Vagina (tissue), 2 donors: Measurements from ENCODE around the gene NFAT5. TPM values are rescaled to one million over a fixed set of nuclear protein-coding genes. Genes with fewer than 3 reads are reported as not detected.

Source experiments
- DNase-seq, 2 donors: peaks; one replicate each; pipeline ENCODE4 v3.0.0-alpha.2; 2017; ENCODE audit errors: extremely low spot score in 2 of 2
- H3K27ac ChIP-seq: fragments of 200-600 bp; sonication (generic); one replicate; pipeline ENCODE4 v1.5.1; 2019
- H3K27me3 ChIP-seq: fragments of 200-600 bp; sonication (generic); one replicate; pipeline ENCODE4 v1.5.1; 2019
- H3K36me3 ChIP-seq, 2 donors: fragments of 200-600 bp; sonication (generic); one replicate each; pipeline ENCODE4 v1.5.1; 2017 to 2019
- H3K4me1 ChIP-seq: fragments of 200-600 bp; sonication (generic); one replicate; pipeline ENCODE4 v1.5.1; 2019
- H3K4me3 ChIP-seq, 2 donors: fragments of 200-600 bp; sonication (generic); 1 replicate in 1 of 2; 2 replicates in 1 of 2; pipeline ENCODE4 v1.5.1; 2016 to 2019
- H3K9me3 ChIP-seq: fragments of 200-600 bp; sonication (generic); one replicate; pipeline ENCODE4 v1.5.1; 2019
- POLR2A ChIP-seq, 2 donors: fragments of 450-650 bp; IDR thresholded peaks; one replicate each; pipeline ENCODE4 v1.6.1; 2017; ENCODE audit warnings: antibody characterized with exemption in 2 of 2, mild to moderate bottlenecking in 2 of 2, moderate library complexity in 2 of 2
- POLR2AphosphoS5 ChIP-seq, 2 donors: sonication (generic); formaldehyde crosslinking; IDR thresholded peaks; one replicate each; pipeline ENCODE4 v1.9.0; 2017; ENCODE audit warnings: antibody characterized with exemption in 2 of 2, mild to moderate bottlenecking in 2 of 2, low read depth in 1 of 2; ENCODE audit not compliant: insufficient read depth in 1 of 2
- intact Hi-C: fragments of 100-400 bp; cut with DNase I; formaldehyde crosslinking; loops from one replicate; pipeline ENCODE4 v1.15.1; 2023
- total RNA-seq: library from RNA; depleted of rRNA; stranded (reverse); fragments of >200 nt; gene quantifications from one replicate; pipeline ENCODE4 v1.2.3, GENCODE V29; 2016
- TF ChIP-seq, protein P1 (sequence below), 3 experiments: fragments of 450-650 bp in 2 of 3; fragments of 200-600 bp in 1 of 3; sonication (generic) in 1 of 3; IDR thresholded peaks; one replicate each; pipeline ENCODE4 v1.5.1; 2017 to 2019; ENCODE audit warnings: antibody characterized with exemption in 3 of 3, mild to moderate bottlenecking in 2 of 3, moderate library complexity in 2 of 3

Gene NFAT5
- total RNA-seq, 1 donor from 2014 or later = 63.8 TPM

DNA sequence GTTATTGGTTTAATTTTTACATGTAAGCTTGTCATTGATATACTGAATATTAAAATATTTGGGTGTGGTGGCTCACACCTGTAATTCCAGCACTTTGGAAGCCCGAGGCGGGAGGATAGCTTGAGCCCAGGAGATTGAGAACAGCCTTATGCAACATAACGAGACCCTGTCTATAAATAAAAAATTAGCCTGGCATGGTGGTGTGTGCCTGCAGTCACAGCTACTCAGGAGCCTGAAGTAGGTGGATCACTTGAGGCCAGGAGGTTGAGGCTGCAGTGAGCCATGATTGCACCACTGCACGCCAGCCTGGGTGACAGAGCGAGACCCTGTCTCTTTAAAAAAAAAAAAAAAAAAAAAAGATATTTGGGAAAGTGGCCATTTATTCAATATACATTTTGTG lies 32.3 kb downstream of the NFAT5 start:
- intact Hi-C loops = no loop called here
- Histone ChIP-seq H3K27ac (no peak overlapping the region), H3K4me3 (no peak overlapping the region), H3K4me1 (peaks cover 42% of the 10 kb centered on the region), H3K36me3 (no peaks in the 10 kb centered on the region), H3K9me3 (no peaks in the 10 kb centered on the region), H3K27me3 (no peaks in the 10 kb centered on the region)
- no peak for DNase-seq
- TF ChIP-seq, protein P1, sequence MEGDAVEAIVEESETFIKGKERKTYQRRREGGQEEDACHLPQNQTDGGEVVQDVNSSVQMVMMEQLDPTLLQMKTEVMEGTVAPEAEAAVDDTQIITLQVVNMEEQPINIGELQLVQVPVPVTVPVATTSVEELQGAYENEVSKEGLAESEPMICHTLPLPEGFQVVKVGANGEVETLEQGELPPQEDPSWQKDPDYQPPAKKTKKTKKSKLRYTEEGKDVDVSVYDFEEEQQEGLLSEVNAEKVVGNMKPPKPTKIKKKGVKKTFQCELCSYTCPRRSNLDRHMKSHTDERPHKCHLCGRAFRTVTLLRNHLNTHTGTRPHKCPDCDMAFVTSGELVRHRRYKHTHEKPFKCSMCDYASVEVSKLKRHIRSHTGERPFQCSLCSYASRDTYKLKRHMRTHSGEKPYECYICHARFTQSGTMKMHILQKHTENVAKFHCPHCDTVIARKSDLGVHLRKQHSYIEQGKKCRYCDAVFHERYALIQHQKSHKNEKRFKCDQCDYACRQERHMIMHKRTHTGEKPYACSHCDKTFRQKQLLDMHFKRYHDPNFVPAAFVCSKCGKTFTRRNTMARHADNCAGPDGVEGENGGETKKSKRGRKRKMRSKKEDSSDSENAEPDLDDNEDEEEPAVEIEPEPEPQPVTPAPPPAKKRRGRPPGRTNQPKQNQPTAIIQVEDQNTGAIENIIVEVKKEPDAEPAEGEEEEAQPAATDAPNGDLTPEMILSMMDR (IDR thresholded peaks at IDR 0.05) = no peak
- TF ChIP-seq POLR2A (IDR thresholded peaks at IDR 0.05) = no peak
- no peak for TF ChIP-seq POLR2AphosphoS5 (IDR thresholded peaks at IDR 0.05; ENCODE audit: insufficient read depth in 1 of 2, low read depth in 1 of 2)

DNA sequence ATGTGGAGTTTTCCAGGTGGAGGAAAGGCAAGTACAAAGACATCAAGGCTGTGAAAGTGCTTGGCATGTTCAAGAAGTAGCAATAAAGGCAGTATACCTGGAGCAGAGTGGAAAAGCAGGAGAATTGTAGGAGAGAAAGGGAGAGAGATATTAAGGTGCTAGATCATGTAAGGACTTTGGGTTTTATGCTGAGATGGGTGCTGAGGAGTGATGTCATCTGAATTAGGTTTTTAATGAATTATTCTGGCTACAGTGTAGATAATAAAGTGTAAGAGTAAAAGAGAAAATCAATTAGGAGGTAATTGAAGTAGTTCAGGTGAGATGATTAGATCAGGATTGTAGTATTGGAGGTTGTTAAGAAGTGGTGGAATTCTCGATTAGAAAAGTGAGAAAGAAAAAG lies 34.0 kb downstream of the NFAT5 start:
- no peak overlapping the region for H3K4me3 ChIP-seq
- peaks cover 40% of the 10 kb centered on the region for H3K4me1 ChIP-seq
- intact Hi-C loops = no loop called here

DNA sequence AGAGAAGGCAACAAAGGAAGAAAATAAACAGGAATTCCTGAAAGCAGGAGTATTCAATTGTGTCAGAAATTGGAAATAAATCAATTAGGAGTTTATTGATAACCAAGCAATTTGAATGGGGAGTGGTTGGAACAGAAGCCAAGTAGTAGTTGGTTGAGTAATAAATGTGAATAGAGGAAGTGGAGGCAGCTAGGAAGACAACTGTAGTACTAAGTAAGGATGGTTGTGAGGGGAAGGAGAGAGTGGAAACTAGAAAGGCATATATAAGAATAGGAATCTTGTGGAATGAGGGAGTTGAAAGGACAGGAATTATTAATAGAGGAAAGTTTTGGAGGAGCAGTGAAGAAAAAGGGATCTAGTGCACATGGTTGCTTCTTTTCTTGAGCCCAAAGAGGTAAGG lies 34.4 kb downstream of the NFAT5 start:
- Histone ChIP-seq H3K9me3 (no peaks in the 10 kb centered on the region), H3K27me3 (no peaks in the 10 kb centered on the region), H3K4me3 (no peak overlapping the region), H3K27ac (no peak overlapping the region), H3K4me1 (peaks cover 35% of the 10 kb centered on the region), H3K36me3 (no peaks in the 10 kb centered on the region)
- DNase-seq = no peak
- TF ChIP-seq, protein P1 (IDR thresholded peaks at IDR 0.05) = no peak
- TF ChIP-seq POLR2A (IDR thresholded peaks at IDR 0.05) (no peak), POLR2AphosphoS5 (IDR thresholded peaks at IDR 0.05; ENCODE audit: insufficient read depth in 1 of 2, low read depth in 1 of 2) (no peak)
- intact Hi-C loops = no loop called here

More for the DNA sequence above, 34.0 kb downstream of the NFAT5 start:
- DNase-seq = no peak
- Histone ChIP-seq H3K36me3 (no peaks in the 10 kb centered on the region), H3K9me3 (no peaks in the 10 kb centered on the region), H3K27me3 (no peaks in the 10 kb centered on the region), H3K27ac (no peak overlapping the region)
- TF ChIP-seq POLR2A (IDR thresholded peaks at IDR 0.05) (no peak), POLR2AphosphoS5 (IDR thresholded peaks at IDR 0.05; ENCODE audit: insufficient read depth in 1 of 2, low read depth in 1 of 2) (no peak)
- TF ChIP-seq, protein P1 (IDR thresholded peaks at IDR 0.05) = no peak

DNA sequence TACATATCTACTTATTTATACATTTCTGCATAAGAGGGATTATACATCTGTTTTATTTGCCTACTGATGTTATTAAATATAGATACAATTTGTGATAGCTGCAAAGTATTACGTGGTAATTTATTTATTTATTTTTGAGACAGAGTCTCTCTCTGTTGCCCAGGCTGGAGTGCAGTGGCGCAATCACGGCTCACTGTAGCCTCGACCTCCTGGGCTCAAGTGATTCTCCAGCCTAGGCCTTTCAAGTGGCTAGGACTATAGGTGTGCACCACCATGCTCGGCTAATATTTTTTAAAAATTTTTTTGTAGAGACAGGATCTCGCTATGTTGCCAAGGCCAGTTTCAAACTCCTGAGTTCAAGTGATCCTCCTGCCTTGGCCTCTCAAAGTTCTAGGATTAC lies 35.5 kb downstream of the NFAT5 start:
- H3K27me3 ChIP-seq = no peaks in the 10 kb centered on the region
- peaks cover 25% of the 10 kb centered on the region for H3K4me1 ChIP-seq
- no peak for DNase-seq
- intact Hi-C loops = no loop called here
- H3K4me3 ChIP-seq = no peak overlapping the region
- no peaks in the 10 kb centered on the region for H3K9me3 ChIP-seq
- no peak for TF ChIP-seq POLR2A (IDR thresholded peaks at IDR 0.05)
- TF ChIP-seq, protein P1 (IDR thresholded peaks at IDR 0.05) = no peak
- no peak for TF ChIP-seq POLR2AphosphoS5 (IDR thresholded peaks at IDR 0.05; ENCODE audit: insufficient read depth in 1 of 2, low read depth in 1 of 2)
- H3K27ac ChIP-seq = no peak overlapping the region
- no peaks in the 10 kb centered on the region for H3K36me3 ChIP-seq

DNA sequence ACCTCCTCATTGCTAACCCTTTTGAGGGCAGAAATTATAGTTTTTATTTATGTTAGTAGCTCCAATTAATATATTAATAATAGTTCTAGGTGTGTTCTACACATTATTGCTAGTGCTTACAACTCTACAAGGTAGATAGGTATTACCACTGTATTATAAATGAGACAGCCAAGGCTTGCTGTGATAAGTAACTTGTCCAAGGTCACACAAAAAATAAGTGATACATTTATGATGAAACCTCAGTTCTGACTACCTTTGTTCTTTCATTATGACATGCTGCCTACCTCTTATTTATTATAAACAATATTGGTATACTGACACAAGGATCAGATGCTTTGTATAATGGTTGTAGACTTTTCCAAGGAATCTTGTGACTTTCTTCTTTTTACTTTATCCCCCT lies 41.2 kb downstream of the NFAT5 start:
- TF ChIP-seq POLR2AphosphoS5 (IDR thresholded peaks at IDR 0.05; ENCODE audit: insufficient read depth in 1 of 2, low read depth in 1 of 2) = no peak
- Histone ChIP-seq H3K36me3 (no peaks in the 10 kb centered on the region), H3K9me3 (no peaks in the 10 kb centered on the region), H3K4me3 (no peak overlapping the region), H3K27ac (no peak overlapping the region), H3K27me3 (no peaks in the 10 kb centered on the region), H3K4me1 (peaks cover 32% of the 10 kb centered on the region)
- DNase-seq = no peak
- intact Hi-C loops = no loop called here
